GM18873 (cell line): ENCODE data around the gene EHBP1.

ENCODE experiments used
- ATAC-seq: cut with Tn5 transposase; IDR thresholded peaks from one replicate; pipeline ENCODE4 v1.9.1; 2021; ENCODE audit warnings: mild to moderate bottlenecking, moderate library complexity, moderate number of reproducible peaks; ENCODE audit not compliant: unreplicated experiment, low FRiP score

Gene EHBP1

GRCh38 chr2:62868947-62869346 is 163.4 kb downstream of the EHBP1 start:
- ATAC-seq, result no peak

- ATAC-seq, result no peak
These were observed 165.5 kb downstream of the EHBP1 start for GRCh38 chr2:62870966-62871365.

GRCh38 chr2:62871506-62871905 is 166.0 kb downstream of the EHBP1 start:
- ATAC-seq, result no peak

- no peak for ATAC-seq
These were observed 168.1 kb downstream of the EHBP1 start for GRCh38 chr2:62873603-62874002.

GRCh38 chr2:62874881-62875383 is 169.4 kb downstream of the EHBP1 start:
- ATAC-seq, result no peak

GRCh38 chr2:62881162-62881795 is 175.8 kb downstream of the EHBP1 start:
- ATAC-seq, result no peak

- ATAC-seq, result no peak
These were observed 178.1 kb downstream of the EHBP1 start for GRCh38 chr2:62883629-62884028.

- ATAC-seq, result no peak
These were observed 178.6 kb downstream of the EHBP1 start for GRCh38 chr2:62884086-62884485.

- ATAC-seq, result no peak
These were observed 179.0 kb downstream of the EHBP1 start for GRCh38 chr2:62884514-62884913.

- ATAC-seq, result no peak
These were observed 189.6 kb downstream of the EHBP1 start for GRCh38 chr2:62894966-62895631.

GRCh38 chr2:62895632-62896009 is 190.1 kb downstream of the EHBP1 start:
- ATAC-seq, result no peak

- ATAC-seq, result no peak
These were observed 191.8 kb downstream of the EHBP1 start for GRCh38 chr2:62897187-62897827.

- ATAC-seq, result no peak
These were observed 198.8 kb downstream of the EHBP1 start for GRCh38 chr2:62904344-62904743.

- no peak for ATAC-seq
These were observed 202.6 kb downstream of the EHBP1 start for GRCh38 chr2:62908145-62908544.

- ATAC-seq, result no peak
These were observed 207.8 kb downstream of the EHBP1 start for GRCh38 chr2:62913311-62913710.

- ATAC-seq, result no peak
These were observed 213.5 kb downstream of the EHBP1 start for GRCh38 chr2:62919041-62919440.

GRCh38 chr2:62920070-62920469 is 214.6 kb downstream of the EHBP1 start:
- no peak for ATAC-seq

- ATAC-seq, result no peak
These were observed 217.7 kb downstream of the EHBP1 start for GRCh38 chr2:62923242-62923641.

- ATAC-seq, result no peak
These were observed 218.4 kb downstream of the EHBP1 start for GRCh38 chr2:62923881-62924280.

- no peak for ATAC-seq
These were observed 222.5 kb downstream of the EHBP1 start for GRCh38 chr2:62928015-62928414.

- no peak for ATAC-seq
These were observed 226.0 kb downstream of the EHBP1 start for GRCh38 chr2:62931536-62931935.
